NT2/D1 (cell line): Measurements from ENCODE around the gene CDKN1A.

Experiments used
- YY1 ChIP-seq: IDR thresholded peaks from 2 replicates; pipeline ENCODE4 v1.6.1; 2011; ENCODE audit not compliant: insufficient read length, insufficient read depth
- ZNF274 ChIP-seq: IDR thresholded peaks from 2 replicates; pipeline ENCODE4 v1.6.1; 2011; ENCODE audit warnings: mild to moderate bottlenecking, low read depth, low read length

- TF ChIP-seq ZNF274 (no peak), YY1 (no peak)
These were observed 3.6 kb upstream of the CDKN1A start for GRCh38 chr6:36674942-36675341.
